Left cardiac atrium (tissue), 4 donors: ENCODE measurements around the gene NKAIN1. TPM values are rescaled to one million over a fixed set of nuclear protein-coding genes. Genes with fewer than 3 reads are reported as not detected.
A peak's percentile ranks its signal among the peaks of the same experiment; 100 is the strongest.
"Not testable (repeated sequence)": the region's sequence is repeated elsewhere in the genome, so short reads cannot be mapped to it uniquely, and the experiment has no call there.

Experiments used
- ATAC-seq, 2 donors: fragments of 200-7000 bp; cut with Tn5 transposase; one replicate each; pipeline ENCODE4 v1.9.1; 2020; ENCODE audit warnings: mild to moderate bottlenecking in 2 of 2, moderate library complexity in 2 of 2
- DNase-seq: peaks from one replicate; pipeline ENCODE4 v3.0.0-alpha.2; 2020
- intact Hi-C, 2 donors: fragments of 100-400 bp; cut with DNase I; formaldehyde crosslinking; loops; one replicate each; pipeline versions ENCODE4 v1.14.1 to v1.15.1; 2022 to 2023
- long read RNA-seq: library from polyadenylated mRNA; unstranded; transcript quantifications from one replicate; pipeline ENCODE4 v2.0.0, GENCODE V29; 2021
- total RNA-seq, 2 donors: library from RNA; stranded (reverse); fragmentation: NEBNext Ultra II Directional; extraction: Animal tissue kit (Norgen Biotek cat#: 25700); gene quantifications; one replicate each; pipeline ENCODE4 v1.2.1, GENCODE V29; 2021
- donor health status: DM: no; HTN: yes; CAD: no.
- donor health status: DM: no; HTN: yes; CAD: no; lungs with severe emphysema.
- donor health status: DM: yes; HTN: yes; CAD: no.
- donor health status: Dilated cardiomyopathy.

The NKAIN1 gene
- under 1 TPM in 1 of 2 donors, not detected in 1; 0.15 TPM for total RNA-seq
- long read RNA-seq = 0 reads

DNA sequence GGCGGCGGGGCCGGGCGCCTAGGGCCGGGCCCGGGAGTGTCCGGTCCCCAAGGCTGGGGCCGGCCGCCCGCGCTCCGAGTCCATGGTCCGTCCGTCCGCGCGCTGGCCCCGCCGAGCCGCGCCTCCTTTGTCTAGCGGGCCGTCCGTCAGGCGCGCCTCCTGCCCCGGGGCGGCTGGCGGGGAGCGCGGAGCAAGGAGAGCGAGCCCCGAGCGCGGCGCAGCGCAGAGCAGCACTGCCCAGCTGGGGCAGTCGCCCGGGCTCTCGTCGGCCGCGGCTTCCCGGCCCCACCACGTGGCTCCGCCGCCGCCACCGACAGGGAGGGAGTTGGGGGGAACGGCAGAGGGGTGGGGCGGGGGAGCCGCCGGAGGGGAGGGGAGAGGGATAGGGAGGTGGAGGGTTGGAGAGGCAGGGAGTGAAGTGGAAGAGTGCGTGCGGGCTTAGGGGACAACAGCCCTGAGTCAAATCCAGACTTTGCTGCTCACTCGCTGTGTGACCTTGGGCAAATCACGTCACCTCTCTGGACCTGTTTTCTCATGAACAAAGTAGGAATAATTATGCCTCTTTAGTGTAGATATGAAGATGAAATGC lies at the start of gene NKAIN1:
TSS of gene NKAIN1 (minus strand) at position 235 of the 589 bp plus-strand sequence. CDS start 340 bp downstream, outside the sequence.
- ATAC-seq (peak in 1 of 2 donors; percentile 43), DNase-seq (no peak)
- intact Hi-C loops = no loop called here

DNA sequence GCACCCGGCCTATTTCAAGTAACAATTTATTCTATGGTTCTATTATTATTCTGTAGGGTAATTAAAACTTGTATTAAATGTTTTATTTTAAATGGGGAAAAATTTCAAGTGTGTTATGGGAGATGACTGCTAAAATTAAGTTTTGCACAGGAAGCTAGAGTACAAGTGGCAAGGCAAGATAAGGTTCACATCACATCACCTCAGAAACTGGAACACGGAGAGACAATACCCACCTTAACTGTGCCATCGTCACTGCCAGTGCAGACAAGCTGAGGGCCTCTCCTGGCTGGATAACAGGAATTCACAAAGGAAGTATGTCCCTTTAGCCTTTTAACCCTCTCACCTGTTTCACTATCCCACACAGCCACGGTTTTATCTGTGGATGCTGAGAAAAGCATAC lies 49.3 kb upstream of the NKAIN1 start:
- DNase-seq = no peak
- intact Hi-C loops = no loop called here
- no peak for ATAC-seq

DNA sequence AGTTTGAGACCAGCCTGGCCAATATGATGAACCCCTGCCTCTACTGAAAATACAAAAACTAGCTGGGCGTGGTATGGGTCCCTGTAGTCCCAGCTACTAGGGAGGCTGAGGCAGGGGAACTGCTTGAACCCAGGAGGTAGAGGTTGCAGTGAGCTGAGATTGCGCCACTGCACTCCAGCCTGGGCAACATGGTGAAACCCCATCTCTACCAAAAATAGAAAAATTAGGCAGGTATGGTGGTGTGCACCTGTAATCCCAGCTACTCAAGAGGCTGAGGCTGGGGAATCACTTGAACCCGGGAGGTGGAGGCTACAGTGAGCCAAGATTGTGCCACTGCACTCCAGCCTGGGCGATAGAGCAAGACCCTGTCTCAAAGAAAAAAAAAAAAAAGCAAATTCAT lies 48.1 kb upstream of the NKAIN1 start:
- ATAC-seq, intact Hi-C loops, DNase-seq: not testable (repeated sequence)

DNA sequence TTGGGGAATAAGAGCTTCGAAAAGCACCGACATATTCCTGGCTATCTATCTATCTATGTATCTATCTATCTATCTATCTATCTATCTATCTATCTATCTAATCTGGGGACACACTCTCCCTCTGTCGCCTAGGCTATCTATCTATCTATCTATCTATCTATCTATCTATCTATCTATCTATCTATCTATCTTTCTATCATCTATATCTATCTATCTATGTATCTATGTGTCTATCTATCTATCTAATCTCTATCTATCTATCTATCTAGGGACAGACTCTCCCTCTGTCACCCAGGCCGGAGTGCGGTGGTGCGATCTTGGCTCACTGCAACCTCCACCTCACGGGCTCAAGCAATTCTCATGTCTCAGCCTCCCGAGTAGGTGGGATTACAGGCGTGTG lies 42.7 kb upstream of the NKAIN1 start:
- intact Hi-C loops, DNase-seq, ATAC-seq: not testable (repeated sequence)

- intact Hi-C loops = no loop called here
- no peak for ATAC-seq
- DNase-seq = no peak
These were observed 33.9 kb upstream of the NKAIN1 start for GRCh38 chr1:31273619-31274018.

DNA sequence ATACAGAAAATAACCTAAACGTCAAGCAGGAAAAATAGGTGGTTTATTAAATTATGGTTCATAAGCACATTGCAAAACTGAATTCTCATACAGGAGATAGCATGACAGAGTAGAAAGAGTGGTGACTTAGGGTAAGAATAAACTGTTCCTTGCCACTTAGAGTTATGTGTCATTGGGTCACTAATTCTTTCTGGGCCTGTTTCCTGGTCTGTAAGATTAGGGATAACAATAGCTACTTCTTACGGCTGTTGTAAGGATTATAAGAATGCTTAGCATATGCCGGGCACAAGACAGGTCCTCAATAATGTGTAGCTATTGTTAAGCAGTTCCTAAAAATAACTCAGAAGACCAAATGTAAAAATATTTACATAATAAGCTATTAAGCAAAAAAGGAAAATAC lies 32.7 kb upstream of the NKAIN1 start:
- ATAC-seq (no peak), DNase-seq (no peak)
- intact Hi-C loops = no loop called here

DNA sequence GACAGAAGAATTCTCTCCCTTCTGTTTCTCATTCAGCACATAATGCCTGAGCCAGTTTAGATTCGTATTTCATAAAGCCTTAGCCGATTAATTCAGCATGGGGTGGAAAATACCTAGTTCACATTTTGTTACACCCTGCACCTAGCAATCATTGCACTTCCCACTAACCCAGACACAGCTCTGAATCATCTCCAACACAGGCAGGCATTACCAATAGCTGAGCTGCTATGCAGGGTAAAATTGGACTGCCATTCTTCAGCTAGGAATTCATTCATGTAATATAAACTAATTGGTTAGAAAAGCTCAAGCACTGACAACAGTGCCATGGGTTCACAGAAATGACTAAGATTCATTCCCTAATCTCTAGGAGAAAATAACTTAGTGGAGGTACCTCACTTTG lies 26.9 kb upstream of the NKAIN1 start:
- intact Hi-C loops = no loop called here
- ATAC-seq = no peak
- DNase-seq = no peak

DNA sequence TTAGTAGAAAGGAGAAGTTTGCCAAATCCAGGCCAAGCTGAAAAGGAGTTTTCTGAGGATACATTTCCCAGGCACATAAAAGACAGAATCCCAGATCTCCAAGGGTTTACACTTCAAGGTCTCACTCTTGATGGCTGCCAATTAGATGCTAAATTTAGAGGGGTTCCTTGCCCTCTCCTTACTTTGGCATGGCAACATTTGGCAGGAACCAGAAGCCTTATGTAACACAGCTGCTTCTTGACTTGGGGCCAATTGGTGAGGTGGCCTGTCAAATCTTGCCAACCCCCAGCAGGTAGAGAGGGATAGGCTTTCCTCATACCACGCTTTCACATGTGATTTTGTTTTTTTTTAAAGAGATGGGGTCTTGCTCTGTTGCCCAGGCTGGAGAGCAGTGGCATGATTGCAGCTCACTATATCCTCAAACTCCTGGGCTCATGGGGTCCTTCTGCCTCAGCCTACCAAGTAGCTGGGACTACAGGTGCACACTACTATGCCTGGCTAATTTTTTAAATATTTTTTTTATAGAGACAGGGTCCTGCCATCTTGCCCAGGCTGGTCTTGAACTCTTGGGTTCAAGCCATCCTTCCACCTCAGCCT lies 25.2 kb upstream of the NKAIN1 start:
- no peak for DNase-seq
- ATAC-seq = peak; percentile 47 to 80

GRCh38 chr1:31263408-31263807 lies 23.7 kb upstream of the NKAIN1 start:
- ATAC-seq (no peak), DNase-seq (no peak)
- intact Hi-C loops = no loop called here

More for the DNA sequence above, 25.2 kb upstream of the NKAIN1 start:
- intact Hi-C loops = no loop called here

DNA sequence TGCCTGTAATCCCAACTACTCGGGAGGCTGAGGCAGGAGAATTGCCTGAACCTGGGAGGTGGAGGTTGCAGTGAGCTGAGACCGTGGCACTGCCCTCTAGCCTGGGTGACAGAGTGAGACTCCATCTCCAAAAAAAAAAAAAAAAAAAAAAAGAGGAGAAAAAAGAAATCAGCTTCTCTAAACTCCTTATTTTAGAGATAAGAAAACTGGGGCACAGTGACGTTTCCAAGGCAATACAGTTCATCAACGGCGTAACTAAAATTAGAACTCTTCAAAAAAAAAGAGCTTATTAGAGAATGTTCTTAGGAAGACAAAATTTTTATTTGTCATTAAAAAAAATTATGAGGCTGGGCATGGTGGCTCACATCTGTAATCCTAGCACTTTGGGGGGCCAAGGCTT lies 22.7 kb upstream of the NKAIN1 start:
- intact Hi-C loops, ATAC-seq, DNase-seq: not testable (repeated sequence)

GRCh38 chr1:31261916-31262315 lies 22.2 kb upstream of the NKAIN1 start:
- ATAC-seq (no peak), DNase-seq (no peak)
- intact Hi-C loops = no loop called here

DNA sequence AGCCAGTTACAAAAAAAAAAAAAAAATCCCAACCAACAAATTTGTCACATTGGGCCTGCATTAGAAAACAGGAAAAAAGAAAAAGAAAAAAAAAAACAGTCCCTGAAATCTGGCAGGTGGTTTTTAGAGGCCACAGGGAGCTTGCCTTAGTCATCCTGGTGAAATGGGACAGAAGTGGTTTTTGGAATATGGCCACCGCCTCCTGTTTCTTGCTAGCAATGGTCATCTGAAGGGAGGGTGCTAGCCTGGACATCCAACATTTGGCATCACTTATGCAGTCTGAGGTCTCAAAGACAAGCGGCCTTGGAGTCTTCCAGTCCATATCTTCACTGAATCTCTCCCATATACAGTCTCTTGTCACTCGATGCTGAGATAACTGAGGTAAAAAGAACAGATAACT lies 20.1 kb upstream of the NKAIN1 start:
- ATAC-seq (no peak), DNase-seq (no peak)
- intact Hi-C loops = no loop called here

- intact Hi-C loops = no loop called here
These were observed 18.9 kb upstream of the NKAIN1 start for GRCh38 chr1:31258581-31258980.

DNA sequence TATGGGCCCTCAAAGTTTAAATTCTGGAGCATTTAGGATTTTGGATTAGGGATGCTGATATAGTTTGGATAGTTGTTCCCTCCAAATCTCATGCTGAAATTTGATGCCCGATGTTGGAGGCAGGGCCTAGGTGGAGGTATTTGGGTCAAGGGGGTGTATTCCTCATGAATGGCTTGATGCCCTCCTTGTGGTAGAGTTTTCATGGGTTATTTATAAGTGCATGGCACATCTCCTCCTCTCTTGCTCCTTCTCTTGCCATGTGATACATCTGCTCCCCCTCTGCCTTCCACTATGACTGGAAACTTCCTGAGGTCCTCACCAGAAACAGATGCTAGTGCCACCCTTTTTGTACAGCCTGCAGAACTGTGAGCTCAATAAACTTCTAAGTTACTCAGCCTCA lies 17.5 kb upstream of the NKAIN1 start:
- intact Hi-C loops = no loop called here
- DNase-seq (no peak), ATAC-seq (no peak)

More at GRCh38 chr1:31258581-31258980, 18.9 kb upstream of the NKAIN1 start:
- ATAC-seq = no peak
- no peak for DNase-seq

- intact Hi-C loops = no loop called here
- DNase-seq (no peak), ATAC-seq (no peak)
These were observed 10.2 kb upstream of the NKAIN1 start for GRCh38 chr1:31249854-31250253.

- DNase-seq (no peak), ATAC-seq (no peak)
- intact Hi-C loops = no loop called here
These were observed 8.6 kb upstream of the NKAIN1 start for GRCh38 chr1:31248276-31248675.

GRCh38 chr1:31244326-31244725 lies 4.6 kb upstream of the NKAIN1 start:
- ATAC-seq = no peak
- intact Hi-C loops = no loop called here
- DNase-seq = no peak

- DNase-seq (no peak), ATAC-seq (no peak)
- intact Hi-C loops = no loop called here
These were observed 4.0 kb upstream of the NKAIN1 start for GRCh38 chr1:31243501-31244286.

DNA sequence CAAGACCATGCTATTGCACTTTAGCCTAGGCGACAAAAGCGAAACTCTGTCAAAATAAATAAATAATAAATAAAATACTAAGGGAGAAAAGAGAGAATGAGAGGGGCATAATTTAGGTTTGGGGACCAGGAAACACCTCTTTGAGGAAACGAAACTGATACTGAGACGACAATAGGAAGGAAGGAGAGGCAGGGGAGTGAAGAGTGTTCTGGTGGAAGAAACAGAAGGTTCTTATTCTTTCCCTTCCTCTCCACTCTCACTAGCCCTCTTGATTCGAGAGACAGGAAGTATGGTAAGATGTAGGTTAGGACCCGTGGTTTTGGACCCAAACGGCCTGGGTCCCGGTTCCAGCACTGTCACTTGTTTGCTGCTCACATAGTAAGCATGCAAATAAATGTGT lies 1.6 kb upstream of the NKAIN1 start:
- DNase-seq (no peak), ATAC-seq (no peak)
- intact Hi-C loops = no loop called here

DNA sequence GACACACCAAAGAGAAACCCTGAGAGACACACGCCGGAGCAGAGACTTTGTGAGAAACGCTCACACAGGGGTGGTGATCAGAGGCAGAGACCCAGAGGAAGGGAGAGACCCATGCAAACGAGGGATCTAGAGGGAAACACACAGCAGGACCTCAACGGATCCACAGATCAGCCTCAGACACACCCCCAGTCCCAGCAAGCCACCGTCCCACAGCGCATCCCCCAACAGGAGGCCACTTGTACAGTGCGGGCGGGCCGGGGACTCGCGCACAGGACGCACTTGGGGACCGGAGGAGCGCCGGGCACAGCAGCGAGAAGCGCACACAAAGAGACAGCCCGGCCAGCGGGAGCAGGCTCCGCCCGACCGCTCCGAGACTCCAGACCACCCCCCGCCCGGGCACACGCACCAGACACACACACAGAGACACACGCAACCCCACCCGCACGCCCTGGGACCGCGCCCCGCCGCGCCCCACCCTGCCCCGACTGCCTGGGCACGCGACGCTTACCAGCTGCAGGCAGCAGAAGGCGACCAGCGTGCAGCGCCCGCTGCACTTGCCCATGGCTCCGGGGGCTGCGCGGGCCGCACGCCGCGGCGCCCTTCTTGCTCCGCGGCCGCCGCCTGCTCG lies 587 bp downstream of the NKAIN1 start:
- intact Hi-C loops = no loop called here
- no peak for DNase-seq
- ATAC-seq = no peak
